Right lobe of liver (tissue), 6 donors: ENCODE results near the gene EPS8L2. TPM values are rescaled to one million over a fixed set of nuclear protein-coding genes. Genes with fewer than 3 reads are reported as not detected.

ENCODE experiments used
- ATAC-seq, 4 donors: fragments of 200-7000 bp; cut with Tn5 transposase; one replicate each; pipeline ENCODE4 v1.9.1; 2020; ENCODE audit warnings: mild to moderate bottlenecking in 4 of 4, moderate library complexity in 4 of 4
- DNase-seq, 3 donors: peaks; one replicate each; pipeline ENCODE4 v3.0.0-alpha.2; 2020
- H3K27ac ChIP-seq, 3 donors: fragments of 200-600 bp; one replicate each; pipeline ENCODE4 v1.8.0; 2022
- H3K27me3 ChIP-seq, 2 donors: fragments of 200-600 bp; one replicate each; pipeline ENCODE4 v1.8.0; 2022
- H3K36me3 ChIP-seq, 4 donors: fragments of 200-600 bp; sonication (generic) in 1 of 4; one replicate each; pipeline versions ENCODE4 v1.5.1 to v1.8.0; 2017 to 2022; ENCODE audit warnings: control low read depth in 1 of 4
- H3K4me1 ChIP-seq, 4 donors: fragments of 200-600 bp; sonication (generic) in 1 of 4; one replicate each; pipeline versions ENCODE4 v1.5.1 to v1.8.0; 2017 to 2022; ENCODE audit warnings: control low read depth in 1 of 4
- H3K4me3 ChIP-seq, 3 donors: fragments of 200-600 bp; one replicate each; pipeline ENCODE4 v1.8.0; 2022
- H3K9me3 ChIP-seq, 4 donors: fragments of 200-600 bp; sonication (generic) in 1 of 4; one replicate each; pipeline versions ENCODE4 v1.5.1 to v1.8.0; 2017 to 2022; ENCODE audit warnings: control low read depth in 1 of 4
- POLR2A ChIP-seq: fragments of 450-650 bp; IDR thresholded peaks from one replicate; pipeline ENCODE4 v1.6.1; 2017; ENCODE audit warnings: antibody characterized with exemption, mild to moderate bottlenecking
- WGBS: methylation state at CpG from one replicate; pipeline ENCODE4 v1.1.6; 2018; ENCODE audit warnings: low coverage, low lambda C conversion rate; ENCODE audit not compliant: insufficient coverage; ENCODE audit errors: missing lambda C conversion rate; 5-methylcytosine and 5-hydroxymethylcytosine counted together
- intact Hi-C, 2 donors: fragments of 100-400 bp; cut with DNase I; formaldehyde crosslinking; loops; one replicate each; pipeline versions ENCODE4 v1.11.2 to v1.14.1; 2022
- total RNA-seq, 6 experiments: library from RNA; depleted of rRNA in 2 of 6; stranded (reverse); fragments of >200 nt in 2 of 6; fragmentation: NEBNext Ultra II Directional in 3 of 6; extraction: Animal tissue kit (Norgen Biotek cat#: 25700) in 3 of 6; gene quantifications; one replicate each; pipeline versions ENCODE4 v1.1.0 to v1.2.4, GENCODE V29; 2016 to 2023
- TF ChIP-seq, protein P1 (sequence below), 4 donors: fragments of 200-600 bp in 3 of 4; fragments of 450-650 bp in 1 of 4; IDR thresholded peaks; one replicate each; pipeline versions ENCODE4 v1.5.1 to v1.8.0; 2016 to 2022; ENCODE audit warnings: antibody characterized with exemption in 4 of 4, mild to moderate bottlenecking in 2 of 4
- donor health status: DM: no; HTN: yes; CAD: no.
- donor health status: DM: no; HTN: no; CAD: no.
- donor health status: DM: no; HTN: no; CAD: no.
- donor health status: DM: no; HTN: yes; CAD: no.
- donor health status: DM: no; HTN: yes; CAD: no.

Gene EPS8L2
- total RNA-seq, 6 experiments from 2014 or later: 95.8 to 184 (median 120) TPM

- no peak for TF ChIP-seq POLR2A
- TF ChIP-seq, protein P1, sequence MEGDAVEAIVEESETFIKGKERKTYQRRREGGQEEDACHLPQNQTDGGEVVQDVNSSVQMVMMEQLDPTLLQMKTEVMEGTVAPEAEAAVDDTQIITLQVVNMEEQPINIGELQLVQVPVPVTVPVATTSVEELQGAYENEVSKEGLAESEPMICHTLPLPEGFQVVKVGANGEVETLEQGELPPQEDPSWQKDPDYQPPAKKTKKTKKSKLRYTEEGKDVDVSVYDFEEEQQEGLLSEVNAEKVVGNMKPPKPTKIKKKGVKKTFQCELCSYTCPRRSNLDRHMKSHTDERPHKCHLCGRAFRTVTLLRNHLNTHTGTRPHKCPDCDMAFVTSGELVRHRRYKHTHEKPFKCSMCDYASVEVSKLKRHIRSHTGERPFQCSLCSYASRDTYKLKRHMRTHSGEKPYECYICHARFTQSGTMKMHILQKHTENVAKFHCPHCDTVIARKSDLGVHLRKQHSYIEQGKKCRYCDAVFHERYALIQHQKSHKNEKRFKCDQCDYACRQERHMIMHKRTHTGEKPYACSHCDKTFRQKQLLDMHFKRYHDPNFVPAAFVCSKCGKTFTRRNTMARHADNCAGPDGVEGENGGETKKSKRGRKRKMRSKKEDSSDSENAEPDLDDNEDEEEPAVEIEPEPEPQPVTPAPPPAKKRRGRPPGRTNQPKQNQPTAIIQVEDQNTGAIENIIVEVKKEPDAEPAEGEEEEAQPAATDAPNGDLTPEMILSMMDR (IDR thresholded peaks at IDR 0.05): no peak
- H3K4me3 ChIP-seq: no peak overlapping the region
- intact Hi-C loops: no loop called here
- no peak overlapping the region for H3K27ac ChIP-seq
- no peaks in the 10 kb centered on the region for H3K27me3 ChIP-seq
- no peaks in the 10 kb centered on the region for H3K9me3 ChIP-seq
- H3K4me1 ChIP-seq: no peaks in the 10 kb centered on the region
- peaks cover 0 to 59% (median 14%) of the 10 kb centered on the region in 4 donors for H3K36me3 ChIP-seq
- DNase-seq (no peak), ATAC-seq (no peak)
- WGBS: 82% methylated on average over 7 of the region's 11 CpGs
Observed at GRCh38 chr11:766106-766935, 60.3 kb downstream of the EPS8L2 start.

GRCh38 chr11:766936-767210 is 60.8 kb downstream of the EPS8L2 start:
- TF ChIP-seq POLR2A: no peak
- TF ChIP-seq, protein P1 (IDR thresholded peaks at IDR 0.05): no peak
- ATAC-seq (no peak), DNase-seq (no peak)
- H3K4me1 ChIP-seq: no peaks in the 10 kb centered on the region
- H3K9me3 ChIP-seq: no peaks in the 10 kb centered on the region
- intact Hi-C loops: no loop called here
- H3K4me3 ChIP-seq: no peak overlapping the region
- no peak overlapping the region for H3K27ac ChIP-seq
- no peaks in the 10 kb centered on the region for H3K27me3 ChIP-seq
- peaks cover 0 to 54% (median 14%) of the 10 kb centered on the region in 4 donors for H3K36me3 ChIP-seq
- WGBS: 100% methylated on average over 2 of the region's 2 CpGs

DNA sequence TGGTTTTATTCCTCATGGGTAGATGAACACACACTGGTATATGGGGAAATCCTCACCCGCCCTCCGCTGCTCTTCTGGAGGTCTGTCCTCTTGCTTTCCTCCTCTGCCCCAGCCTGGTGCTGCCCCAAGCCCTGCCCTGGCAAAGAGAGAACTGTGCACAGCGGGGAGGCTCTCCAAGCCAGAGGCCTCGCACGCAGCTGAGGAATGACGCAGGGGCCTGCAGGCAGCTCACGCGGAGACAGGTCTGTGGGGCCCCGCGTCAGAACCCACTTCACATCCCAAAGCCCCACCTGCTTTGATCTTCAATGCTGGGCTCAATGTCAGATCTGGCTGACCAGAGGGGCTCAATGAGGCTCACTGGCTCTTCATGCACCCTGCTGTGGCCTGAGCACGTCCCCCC is 61.2 kb downstream of the EPS8L2 start:
- H3K36me3 ChIP-seq: peaks cover 0 to 51% (median 14%) of the 10 kb centered on the region in 4 donors
- ATAC-seq (no peak), DNase-seq (no peak)
- H3K27me3 ChIP-seq: no peaks in the 10 kb centered on the region
- no peak overlapping the region for H3K4me3 ChIP-seq
- no peaks in the 10 kb centered on the region for H3K9me3 ChIP-seq
- intact Hi-C loops: no loop called here
- no peak overlapping the region for H3K27ac ChIP-seq
- TF ChIP-seq, protein P1 (IDR thresholded peaks at IDR 0.05): no peak
- TF ChIP-seq POLR2A: no peak
- no CpG with 5 or more reads among the region's 11 CpGs for WGBS
- no peaks in the 10 kb centered on the region for H3K4me1 ChIP-seq

GRCh38 chr11:769887-770641 is 64.0 kb downstream of the EPS8L2 start:
- WGBS: 96% methylated on average over 4 of the region's 23 CpGs

More at GRCh38 chr11:769887-770641, 64.0 kb downstream of the EPS8L2 start:
- Histone ChIP-seq H3K27me3 (no peaks in the 10 kb centered on the region), H3K4me3 (no peak overlapping the region), H3K27ac (no peak overlapping the region), H3K9me3 (no peaks in the 10 kb centered on the region), H3K36me3 (peaks cover 0 to 34% (median 7%) of the 10 kb centered on the region in 4 donors), H3K4me1 (no peaks in the 10 kb centered on the region)
- DNase-seq (no peak), ATAC-seq (no peak)
- no peak for TF ChIP-seq POLR2A
- TF ChIP-seq, protein P1 (IDR thresholded peaks at IDR 0.05): no peak
- intact Hi-C loops: no loop called here
